Fibroblast of lung (primary cell): ENCODE results near the gene ITLN1. TPM values are rescaled to one million over a fixed set of nuclear protein-coding genes. Genes with fewer than 3 reads are reported as not detected.
"Not testable (repeated sequence)": the region's sequence is repeated elsewhere in the genome, so short reads cannot be mapped to it uniquely, and the experiment has no call there.

ENCODE experiments used
- DNase-seq, 2 donors: peaks; one replicate each; pipeline versions ENCODE4 v3.0.0 to v3.0.0-alpha.2; 2010; ENCODE audit warnings: low read depth in 2 of 2
- H2AFZ ChIP-seq: 2 replicates; pipeline ENCODE4 v1.5.1; 2012; ENCODE audit warnings: low read length, control low read depth, inconsistent platforms
- H3K27ac ChIP-seq: 2 replicates; pipeline ENCODE4 v1.5.1; 2011; ENCODE audit warnings: low read length, control low read depth; ENCODE audit not compliant: insufficient read depth
- H3K27me3 ChIP-seq: 2 replicates; pipeline ENCODE4 v1.5.1; 2011; ENCODE audit warnings: mild to moderate bottlenecking, low read length; ENCODE audit not compliant: control insufficient read depth, insufficient read depth
- H3K36me3 ChIP-seq: 2 replicates; pipeline ENCODE4 v1.5.1; 2011; ENCODE audit warnings: low read length; ENCODE audit not compliant: control insufficient read depth, insufficient read depth
- H3K4me1 ChIP-seq: 2 replicates; pipeline ENCODE4 v1.5.1; 2011; ENCODE audit warnings: low read length; ENCODE audit not compliant: control insufficient read depth, insufficient read depth; ENCODE audit errors: extremely low read depth
- H3K4me2 ChIP-seq: 2 replicates; pipeline ENCODE4 v1.5.1; 2011; ENCODE audit warnings: low read length, control low read depth; ENCODE audit not compliant: insufficient read depth; ENCODE audit errors: extremely low read depth
- H3K4me3 ChIP-seq, 4 experiments: fragments of 200-600 bp in 1 of 4; sonication (generic) in 1 of 4; replicated peaks in 1 of 4; 2 replicates each; pipeline ENCODE4 v1.5.1; 2011 to 2016; ENCODE audit warnings: low read length in 4 of 4, low read depth in 3 of 4, mild to moderate bottlenecking in 3 of 4, control low read depth in 2 of 4, inconsistent platforms in 1 of 4, mixed read lengths in 1 of 4; ENCODE audit not compliant: insufficient read depth in 1 of 4; ENCODE audit errors: control extremely low read depth in 1 of 4
- H3K79me2 ChIP-seq: 2 replicates; pipeline ENCODE4 v1.5.1; 2012; ENCODE audit warnings: mild to moderate bottlenecking, low read length, inconsistent platforms; ENCODE audit not compliant: control insufficient read depth, insufficient read depth
- H3K9ac ChIP-seq: 2 replicates; pipeline ENCODE4 v1.5.1; 2011; ENCODE audit warnings: mild to moderate bottlenecking, low read length, control low read depth; ENCODE audit not compliant: insufficient read depth
- H3K9me3 ChIP-seq: 2 replicates; pipeline ENCODE4 v1.5.1; 2012; ENCODE audit warnings: low read depth, low read length; ENCODE audit not compliant: control insufficient read depth, insufficient read depth
- H4K20me1 ChIP-seq: 2 replicates; pipeline ENCODE4 v1.5.1; 2011; ENCODE audit warnings: low read length; ENCODE audit not compliant: control insufficient read depth, insufficient read depth; ENCODE audit errors: extremely low read depth
- CTCF ChIP-seq, 2 donors: IDR thresholded peaks in 1 of 2; conservative IDR thresholded peaks in 1 of 2; 1 replicate in 1 of 2; 2 replicates in 1 of 2; pipeline ENCODE4 v1.5.1; 2011 to 2012; ENCODE audit warnings: low read length in 2 of 2, control low read depth in 1 of 2, inconsistent platforms in 1 of 2, low read depth in 1 of 2, mild to moderate bottlenecking in 1 of 2
- EZH2 ChIP-seq: IDR thresholded peaks from 2 replicates; pipeline ENCODE4 v1.5.1; 2012; ENCODE audit warnings: low read length, control low read depth, mild to moderate bottlenecking; ENCODE audit errors: missing control alignments
- polyA plus RNA-seq, 2 donors: library from polyadenylated mRNA; depleted of rRNA in 1 of 2; stranded (reverse) in 1 of 2; unstranded in 1 of 2; fragments of >200 nt; gene quantifications; 2 replicates each; pipeline ENCODE4 v1.2.1, GENCODE V29; 2011 to 2012; ENCODE audit warnings: missing spikeins in 1 of 2
- total RNA-seq: library from RNA; depleted of rRNA; stranded (reverse); fragments of >200 nt; gene quantifications from 2 replicates; pipeline ENCODE4 v1.2.1, GENCODE V29; 2014

The ITLN1 gene
- total and polyA plus RNA-seq, 2 donors (not counting 1 experiment from before 2014, with no cell fraction given) = not detected

GRCh38 chr1:160901768-160902167, 16.8 kb upstream of the ITLN1 start:
- Histone ChIP-seq H3K9ac (no peak overlapping the region), H3K79me2 (no peaks in the 10 kb centered on the region), H3K4me1 (no peaks in the 10 kb centered on the region), H3K4me3 (no peak overlapping the region), H3K4me2 (no peak overlapping the region), H3K9me3 (no peaks in the 10 kb centered on the region), H3K27ac (no peak overlapping the region), H4K20me1 (no peaks in the 10 kb centered on the region), H3K27me3 (no peaks in the 10 kb centered on the region), H2AFZ (no peak overlapping the region), H3K36me3 (no peaks in the 10 kb centered on the region)
- TF ChIP-seq CTCF (conservative IDR thresholded peaks at IDR 0.05 in 1 of 2, IDR thresholded peaks at IDR 0.05 in 1 of 2; ENCODE audit: low read depth in 1 of 2, low read length in 2 of 2) (no peak), EZH2 (no peak)
- DNase-seq = no peak

- not testable (repeated sequence) for H2AFZ ChIP-seq, H3K4me1 ChIP-seq, H3K9me3 ChIP-seq, H3K4me2 ChIP-seq, DNase-seq, H3K9ac ChIP-seq, H4K20me1 ChIP-seq, H3K27ac ChIP-seq, H3K4me3 ChIP-seq, H3K79me2 ChIP-seq, H3K36me3 ChIP-seq, H3K27me3 ChIP-seq
These were observed 15.7 kb upstream of the ITLN1 start for GRCh38 chr1:160900683-160901082.

GRCh38 chr1:160894368-160895135, 9.6 kb upstream of the ITLN1 start:
- not testable (repeated sequence) for H4K20me1 ChIP-seq, H3K4me2 ChIP-seq, H3K79me2 ChIP-seq, H3K27me3 ChIP-seq, H3K36me3 ChIP-seq, H2AFZ ChIP-seq, H3K27ac ChIP-seq, H3K9ac ChIP-seq, H3K9me3 ChIP-seq, H3K4me1 ChIP-seq, DNase-seq, H3K4me3 ChIP-seq

- Histone ChIP-seq H3K9ac (no peak overlapping the region), H3K27me3 (no peaks in the 10 kb centered on the region), H3K9me3 (no peaks in the 10 kb centered on the region), H4K20me1 (no peaks in the 10 kb centered on the region), H3K79me2 (no peaks in the 10 kb centered on the region), H3K4me2 (no peak overlapping the region), H3K4me3 (no peak overlapping the region), H2AFZ (no peak overlapping the region), H3K36me3 (no peaks in the 10 kb centered on the region), H3K4me1 (no peaks in the 10 kb centered on the region), H3K27ac (no peak overlapping the region)
- no peak for TF ChIP-seq EZH2
- TF ChIP-seq CTCF (conservative IDR thresholded peaks at IDR 0.05 in 1 of 2, IDR thresholded peaks at IDR 0.05 in 1 of 2; ENCODE audit: low read depth in 1 of 2, low read length in 2 of 2) = no peak
- no peak for DNase-seq
These were observed 6.5 kb upstream of the ITLN1 start for GRCh38 chr1:160891474-160891873.
